Natural killer cell (primary cell): ENCODE measurements around the gene SLIRP. TPM values are rescaled to one million over a fixed set of nuclear protein-coding genes. Genes with fewer than 3 reads are reported as not detected.

Experiments used
- ATAC-seq, 3 donors: fragments of 150-1000 bp in 2 of 3; fragments of 200-7000 bp in 1 of 3; cut with Tn5 transposase; 1 replicate in 1 of 3; 2 replicates in 2 of 3; pipeline ENCODE4 v1.10.0; 2021; ENCODE audit warnings: mild to moderate bottlenecking in 2 of 3, moderate library complexity in 2 of 3
- DNase-seq, 2 donors: peaks; one replicate each; pipeline versions ENCODE4 v3.0.0 to v3.0.0-alpha.2; 2013 to 2021; ENCODE audit warnings: mixed read lengths in 1 of 2
- H3K27ac ChIP-seq: one replicate; pipeline ENCODE4 v1.5.1; 2013; ENCODE audit warnings: mild to moderate bottlenecking, low read length
- H3K27me3 ChIP-seq: one replicate; pipeline ENCODE4 v1.6.1; 2013; ENCODE audit warnings: low read length; ENCODE audit not compliant: control insufficient read depth, insufficient read depth
- H3K36me3 ChIP-seq: one replicate; pipeline ENCODE4 v1.6.1; 2013; ENCODE audit warnings: low read length; ENCODE audit not compliant: control insufficient read depth, insufficient read depth
- H3K4me1 ChIP-seq: one replicate; pipeline ENCODE4 v1.6.1; 2013; ENCODE audit warnings: low read length; ENCODE audit not compliant: control insufficient read depth, insufficient read depth
- H3K4me3 ChIP-seq: one replicate; pipeline ENCODE4 v1.5.1; 2013; ENCODE audit warnings: low read length
- H3K9me3 ChIP-seq: one replicate; pipeline ENCODE4 v1.6.1; 2013; ENCODE audit warnings: low read length; ENCODE audit not compliant: control insufficient read depth, insufficient read depth
- H3K27ac Mint-ChIP-seq, 2 donors: one replicate each; pipeline ENCODE4 v1.8.0; 2022; ENCODE audit warnings: mild to moderate bottlenecking in 2 of 2, mixed read lengths in 2 of 2, moderate library complexity in 1 of 2
- H3K27me3 Mint-ChIP-seq, 2 donors: one replicate each; pipeline ENCODE4 v1.8.0; 2022; ENCODE audit warnings: low read depth in 2 of 2, mixed read lengths in 2 of 2
- H3K36me3 Mint-ChIP-seq: one replicate; pipeline ENCODE4 v1.8.0; 2022; ENCODE audit warnings: mixed read lengths
- H3K4me1 Mint-ChIP-seq, 2 donors: one replicate each; pipeline ENCODE4 v1.8.0; 2022; ENCODE audit warnings: mixed read lengths in 2 of 2
- H3K4me3 Mint-ChIP-seq: one replicate; pipeline ENCODE4 v1.8.0; 2022; ENCODE audit warnings: mild to moderate bottlenecking, moderate library complexity, mixed read lengths
- H3K9me3 Mint-ChIP-seq, 2 donors: one replicate each; pipeline ENCODE4 v1.8.0; 2022; ENCODE audit warnings: mixed read lengths in 2 of 2
- WGBS: methylation state at CpG from one replicate; pipeline ENCODE4 v1.1.7; 2013; ENCODE audit warnings: missing lambda C conversion rate; ENCODE audit not compliant: insufficient coverage; 5-methylcytosine and 5-hydroxymethylcytosine counted together
- intact Hi-C: fragments of 100-400 bp; cut with micrococcal nuclease; formaldehyde crosslinking; loops from one replicate; pipeline ENCODE4 v1.14.2; 2022
- total RNA-seq, 4 donors: library from RNA; stranded (reverse); fragments of 120-200 nt in 1 of 4; gene quantifications; one replicate each; pipeline versions ENCODE4 v1.2.3 to v1.2.4, GENCODE V29; 2013 to 2022
- TF ChIP-seq, protein P1 (sequence below): fragments of 200-600 bp; IDR thresholded peaks from one replicate; pipeline ENCODE4 v1.8.0; 2022; ENCODE audit warnings: antibody characterized with exemption

The SLIRP gene
- total RNA-seq, 3 donors from 2014 or later (not counting 1 experiment from before 2014, with no cell fraction given): 29.5 to 33.1 (median 31.6) TPM

DNA sequence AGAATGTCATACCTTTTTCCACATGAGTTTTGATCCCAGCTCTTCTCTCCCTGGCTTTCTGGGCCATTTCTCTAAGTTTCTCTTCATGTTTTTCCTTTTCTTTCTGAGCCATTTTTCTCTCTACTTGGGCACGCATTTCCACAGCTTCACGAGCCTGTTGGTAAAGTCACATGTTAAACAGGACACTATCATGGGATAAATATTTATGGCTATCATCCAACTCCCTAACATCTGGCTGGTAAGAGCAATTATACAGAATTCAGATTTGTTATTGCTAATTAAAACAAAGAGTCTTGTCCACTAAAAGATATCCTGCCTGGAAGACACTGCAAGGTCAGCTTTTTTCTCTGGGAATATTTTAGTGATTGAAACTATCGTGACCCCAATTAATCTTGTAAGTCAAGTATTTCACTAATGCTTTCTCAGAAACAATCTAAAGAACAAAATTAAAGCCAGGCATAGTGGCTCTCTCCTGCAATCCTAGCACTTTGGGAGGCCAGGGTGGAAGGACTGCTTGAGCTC lies 23.1 kb downstream of the SLIRP start:
- Mint-ChIP-seq H3K4me1 (peaks cover 0 to 5% of the 10 kb centered on the region in 2 donors), H3K4me3 (no peak overlapping the region), H3K27ac (peak overlapping the region; percentile 6 to 41), H3K9me3 (no peaks in the 10 kb centered on the region), H3K27me3 (no peaks in the 10 kb centered on the region), H3K36me3 (peaks cover 35% of the 10 kb centered on the region)
- Histone ChIP-seq H3K9me3 (no peaks in the 10 kb centered on the region), H3K36me3 (peaks cover 95% of the 10 kb centered on the region), H3K4me3 (no peak overlapping the region), H3K27ac (no peak overlapping the region), H3K27me3 (no peaks in the 10 kb centered on the region), H3K4me1 (no peaks in the 10 kb centered on the region)
- intact Hi-C loops: no loop called here
- ATAC-seq (no peak), DNase-seq (no peak)
- TF ChIP-seq, protein P1, sequence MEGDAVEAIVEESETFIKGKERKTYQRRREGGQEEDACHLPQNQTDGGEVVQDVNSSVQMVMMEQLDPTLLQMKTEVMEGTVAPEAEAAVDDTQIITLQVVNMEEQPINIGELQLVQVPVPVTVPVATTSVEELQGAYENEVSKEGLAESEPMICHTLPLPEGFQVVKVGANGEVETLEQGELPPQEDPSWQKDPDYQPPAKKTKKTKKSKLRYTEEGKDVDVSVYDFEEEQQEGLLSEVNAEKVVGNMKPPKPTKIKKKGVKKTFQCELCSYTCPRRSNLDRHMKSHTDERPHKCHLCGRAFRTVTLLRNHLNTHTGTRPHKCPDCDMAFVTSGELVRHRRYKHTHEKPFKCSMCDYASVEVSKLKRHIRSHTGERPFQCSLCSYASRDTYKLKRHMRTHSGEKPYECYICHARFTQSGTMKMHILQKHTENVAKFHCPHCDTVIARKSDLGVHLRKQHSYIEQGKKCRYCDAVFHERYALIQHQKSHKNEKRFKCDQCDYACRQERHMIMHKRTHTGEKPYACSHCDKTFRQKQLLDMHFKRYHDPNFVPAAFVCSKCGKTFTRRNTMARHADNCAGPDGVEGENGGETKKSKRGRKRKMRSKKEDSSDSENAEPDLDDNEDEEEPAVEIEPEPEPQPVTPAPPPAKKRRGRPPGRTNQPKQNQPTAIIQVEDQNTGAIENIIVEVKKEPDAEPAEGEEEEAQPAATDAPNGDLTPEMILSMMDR: no peak
- WGBS: 100% methylated on average over 1 of the region's 3 CpGs

DNA sequence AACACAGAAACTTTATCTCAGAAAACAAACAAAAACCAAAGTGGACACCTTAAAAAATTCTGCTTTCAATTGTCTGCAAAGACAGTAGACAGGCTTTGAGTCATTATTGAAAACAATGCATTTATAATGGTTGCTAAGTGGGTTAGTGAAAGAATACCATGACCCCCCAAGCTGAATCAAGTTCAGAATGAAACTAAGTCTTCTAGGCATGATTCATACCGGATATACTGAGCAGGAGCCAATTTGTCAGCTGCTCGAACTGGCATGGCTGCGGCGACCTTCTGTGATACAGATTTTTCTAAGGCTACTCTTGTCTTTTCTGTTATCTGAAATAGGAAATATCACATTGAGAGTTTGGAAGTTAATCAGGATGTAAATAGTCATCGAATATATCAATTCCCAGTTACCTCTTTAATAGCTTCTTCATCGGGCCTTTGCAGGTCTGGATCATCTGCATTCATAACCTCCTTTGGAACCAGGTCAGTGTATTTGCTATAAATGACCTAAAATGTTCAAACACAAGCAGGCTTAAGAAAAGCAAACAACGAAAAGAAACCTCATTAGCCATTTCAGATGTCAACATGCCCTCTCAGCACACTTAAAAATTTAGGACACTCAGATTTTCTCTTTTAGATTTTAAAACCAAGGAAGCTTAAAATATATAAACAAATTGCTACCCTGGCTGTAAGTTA lies 30.8 kb downstream of the SLIRP start:
- Histone ChIP-seq H3K4me1 (no peaks in the 10 kb centered on the region), H3K4me3 (no peak overlapping the region), H3K9me3 (no peaks in the 10 kb centered on the region), H3K36me3 (peaks cover 64% of the 10 kb centered on the region), H3K27ac (no peak overlapping the region), H3K27me3 (no peaks in the 10 kb centered on the region)
- 87% methylated on average over 7 of the region's 7 CpGs for WGBS
- ATAC-seq: peak in 1 of 3 donors; percentile 65
- Mint-ChIP-seq H3K27ac (no peak overlapping the region), H3K27me3 (no peaks in the 10 kb centered on the region), H3K4me1 (peaks cover 22 to 24% of the 10 kb centered on the region in 2 donors), H3K9me3 (no peaks in the 10 kb centered on the region), H3K4me3 (no peak overlapping the region), H3K36me3 (peaks cover 14% of the 10 kb centered on the region)
- intact Hi-C loops: no loop called here
- TF ChIP-seq, protein P1: no peak
- peak in 1 of 2 donors; percentile 38 for DNase-seq

DNA sequence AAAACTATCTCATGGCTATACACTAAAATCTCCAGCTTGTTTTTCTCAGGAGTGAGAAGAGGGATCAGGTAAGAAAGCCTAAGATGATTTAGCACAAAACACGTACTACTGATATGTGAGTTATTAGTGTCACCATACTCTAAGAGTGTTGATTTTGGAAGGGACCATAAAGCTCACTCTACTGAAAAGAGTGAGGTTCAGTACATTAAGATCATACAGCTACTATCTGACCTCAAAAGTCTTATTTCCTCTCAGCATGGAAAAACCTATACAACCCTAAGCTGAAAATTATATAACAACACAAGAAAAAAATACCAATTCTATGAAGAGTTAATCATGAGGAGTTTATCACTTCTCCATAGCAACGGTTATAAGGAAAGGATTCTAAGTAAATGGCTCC lies 33.5 kb downstream of the SLIRP start:
- Mint-ChIP-seq H3K27me3 (no peaks in the 10 kb centered on the region), H3K27ac (peak overlapping the region; percentile 46 to 57), H3K9me3 (no peaks in the 10 kb centered on the region), H3K36me3 (peaks cover 8% of the 10 kb centered on the region), H3K4me3 (no peak overlapping the region), H3K4me1 (peaks cover 27 to 29% of the 10 kb centered on the region in 2 donors)
- H3K4me1 ChIP-seq: no peaks in the 10 kb centered on the region
- ATAC-seq: no peak
- H3K9me3 ChIP-seq: no peaks in the 10 kb centered on the region
- peaks cover 57% of the 10 kb centered on the region for H3K36me3 ChIP-seq
- H3K27ac ChIP-seq: no peak overlapping the region
- H3K4me3 ChIP-seq: no peak overlapping the region
- WGBS: 100% methylated on average over 1 of the region's 2 CpGs
- intact Hi-C loops: no loop called here
- DNase-seq: no peak
- H3K27me3 ChIP-seq: no peaks in the 10 kb centered on the region
- TF ChIP-seq, protein P1: no peak
